Spleen (tissue), 7 donors: ENCODE results near the gene USPL1.

Experiments
- CTCF ChIP-seq, 11 experiments: fragments of 200-600 bp in 7 of 11; fragments of 450-650 bp in 4 of 11; sonication (generic) in 4 of 11; IDR thresholded peaks in 8 of 11; conservative IDR thresholded peaks in 3 of 11; 1 replicate in 7 of 11; 2 replicates in 4 of 11; pipeline versions ENCODE4 v1.4.0 to v1.8.0; 2016 to 2021; ENCODE audit warnings: antibody characterized with exemption in 11 of 11, inconsistent platforms in 4 of 11, mild to moderate bottlenecking in 1 of 11
- POLR2A ChIP-seq, 3 donors: fragments of 450-650 bp; IDR thresholded peaks; one replicate each; pipeline ENCODE4 v1.5.1; 2017; ENCODE audit warnings: antibody characterized with exemption in 3 of 3, mild to moderate bottlenecking in 1 of 3
- POLR2AphosphoS5 ChIP-seq, 3 donors: sonication (generic); formaldehyde crosslinking; IDR thresholded peaks; one replicate each; pipeline ENCODE4 v1.5.1; 2017; ENCODE audit warnings: antibody characterized with exemption in 3 of 3
- donor health status: DM: no; HTN: no; CAD: no; lungs with moderate emphysema.
- donor health status: DM: no; HTN: no; CAD: no.
- donor health status: DM: no; HTN: no; CAD: no.

- no peak for TF ChIP-seq CTCF (IDR thresholded peaks at IDR 0.05 in 8 of 11, conservative IDR thresholded peaks at IDR 0.05 in 3 of 11)
- no peak for TF ChIP-seq POLR2A (IDR thresholded peaks at IDR 0.05)
- TF ChIP-seq POLR2AphosphoS5 (IDR thresholded peaks at IDR 0.05), result peak; percentile 17 to 24 (median 18)
These were observed 42.3 kb downstream of the USPL1 start for GRCh38 chr13:30659980-30660379.
